Measurements from ENCODE around the gene PLSCR1. TPM values are rescaled to one million over a fixed set of nuclear protein-coding genes. Genes with fewer than 3 reads are reported as not detected.

Gene PLSCR1, protein sequence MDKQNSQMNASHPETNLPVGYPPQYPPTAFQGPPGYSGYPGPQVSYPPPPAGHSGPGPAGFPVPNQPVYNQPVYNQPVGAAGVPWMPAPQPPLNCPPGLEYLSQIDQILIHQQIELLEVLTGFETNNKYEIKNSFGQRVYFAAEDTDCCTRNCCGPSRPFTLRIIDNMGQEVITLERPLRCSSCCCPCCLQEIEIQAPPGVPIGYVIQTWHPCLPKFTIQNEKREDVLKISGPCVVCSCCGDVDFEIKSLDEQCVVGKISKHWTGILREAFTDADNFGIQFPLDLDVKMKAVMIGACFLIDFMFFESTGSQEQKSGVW
- total RNA-seq: 84.2 and 87.2 TPM in 2 replicates

DNA sequence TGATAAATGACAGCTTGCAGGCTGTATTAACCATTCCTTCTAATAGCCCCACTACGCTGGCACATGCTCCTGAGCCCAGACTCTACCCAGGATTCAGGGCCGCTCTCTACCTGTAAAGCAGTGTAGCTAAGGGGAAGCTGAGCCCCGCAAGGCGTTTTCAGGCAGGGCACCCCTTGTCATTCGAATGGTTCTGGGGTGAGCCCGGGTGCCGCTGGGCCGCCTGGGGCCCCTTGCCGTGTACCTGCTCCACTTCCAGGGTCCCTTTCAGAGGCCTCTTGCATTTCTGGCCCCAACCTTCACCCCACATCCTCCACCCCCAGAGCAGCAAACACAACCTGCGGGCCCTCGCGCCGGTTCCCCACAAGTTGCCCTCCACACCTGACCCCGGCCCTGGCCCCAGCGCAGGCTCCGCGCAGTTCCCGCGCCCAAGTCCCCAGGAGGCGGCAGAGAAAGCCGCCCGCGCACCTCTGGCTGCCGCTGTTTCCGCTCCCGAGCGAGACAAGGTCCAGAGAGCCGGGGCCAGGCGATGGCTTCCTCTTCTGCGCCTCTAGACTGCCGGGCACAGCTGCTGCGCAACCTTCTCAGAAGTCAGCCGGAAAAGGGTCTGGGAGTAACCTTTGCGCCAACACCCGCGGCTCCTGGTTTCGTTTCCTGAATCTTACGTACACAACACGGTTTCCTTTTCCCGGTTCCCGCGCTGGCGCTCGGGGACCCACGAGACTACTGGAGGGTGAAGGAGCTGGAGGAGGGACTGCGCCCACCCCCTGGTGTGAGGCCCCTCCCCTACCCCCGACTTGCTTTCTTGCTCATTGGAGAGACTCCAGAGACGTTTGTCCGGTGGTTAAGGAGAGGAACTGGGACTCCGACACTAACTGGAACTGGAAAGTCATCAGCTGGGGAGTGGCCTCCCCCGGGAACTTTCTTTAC, at the start of gene PLSCR1:
PLSCR1 (minus strand) TSS at position 606 of the 927 bp plus-strand sequence. CDS start 8,055 bp downstream, outside the sequence.
- intact Hi-C loops (cut with micrococcal nuclease): loop anchor here (1.0 to 2.0 kb wide), 3 partner anchors 31 to 75 kb away; partner anchors contain the start of gene PLSCR2

DNA sequence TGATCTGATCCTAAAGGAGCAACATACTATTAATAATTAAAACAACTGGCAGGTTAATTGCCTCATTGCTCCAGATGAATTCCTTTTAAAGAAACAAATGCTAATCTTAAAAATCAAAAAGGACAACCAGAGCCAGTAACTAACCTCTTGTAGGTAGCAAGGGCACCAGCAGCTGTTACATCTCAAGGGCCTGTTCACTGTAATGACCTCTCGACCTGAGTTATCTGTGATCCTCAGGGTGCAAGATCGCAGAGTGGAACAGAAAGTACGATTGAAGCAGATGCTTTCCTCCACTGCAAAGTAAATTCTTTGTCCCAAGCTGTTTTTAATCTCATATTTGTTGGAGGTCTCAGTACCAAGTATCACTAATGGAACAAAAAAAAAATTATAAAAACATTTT, 49.4 kb upstream of the PLSCR1 start:
- intact Hi-C loops (cut with micrococcal nuclease): loop anchor here (5.0 kb wide), 1 partner anchor 526 kb away; no protein-coding TSS in a partner anchor

DNA sequence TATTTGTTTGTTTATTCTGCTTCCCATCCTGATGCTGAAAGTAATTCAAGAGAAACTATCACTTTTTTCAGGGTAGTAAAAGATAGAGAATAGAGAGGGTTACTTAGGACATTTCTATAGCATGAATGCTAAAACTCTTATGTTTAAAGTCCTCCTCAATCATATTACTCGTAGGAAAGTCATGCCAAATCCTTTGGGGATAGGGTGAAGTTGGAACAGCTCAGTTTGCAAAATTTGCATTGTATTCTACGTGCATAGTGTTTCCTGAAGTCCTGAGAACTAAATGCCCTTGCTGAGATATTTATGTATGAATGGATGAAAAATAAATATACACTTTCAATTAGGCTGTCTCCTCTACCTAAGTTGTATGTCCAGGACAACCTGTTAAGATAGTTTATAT, 46.1 kb upstream of the PLSCR1 start:
- intact Hi-C loops (cut with micrococcal nuclease): loop anchor here (1.0 to 5.0 kb wide), 2 partner anchors 51 to 523 kb away; no protein-coding TSS in a partner anchor

GRCh38 chr3:146589899-146590508, 45.6 kb upstream of the PLSCR1 start:
- intact Hi-C loops (cut with micrococcal nuclease): loop anchor here (1.0 to 5.0 kb wide), 2 partner anchors 51 to 523 kb away; no protein-coding TSS in a partner anchor

- intact Hi-C loops (cut with micrococcal nuclease): no loop called here
Observed at GRCh38 chr3:146585156-146585555, 40.7 kb upstream of the PLSCR1 start.

DNA sequence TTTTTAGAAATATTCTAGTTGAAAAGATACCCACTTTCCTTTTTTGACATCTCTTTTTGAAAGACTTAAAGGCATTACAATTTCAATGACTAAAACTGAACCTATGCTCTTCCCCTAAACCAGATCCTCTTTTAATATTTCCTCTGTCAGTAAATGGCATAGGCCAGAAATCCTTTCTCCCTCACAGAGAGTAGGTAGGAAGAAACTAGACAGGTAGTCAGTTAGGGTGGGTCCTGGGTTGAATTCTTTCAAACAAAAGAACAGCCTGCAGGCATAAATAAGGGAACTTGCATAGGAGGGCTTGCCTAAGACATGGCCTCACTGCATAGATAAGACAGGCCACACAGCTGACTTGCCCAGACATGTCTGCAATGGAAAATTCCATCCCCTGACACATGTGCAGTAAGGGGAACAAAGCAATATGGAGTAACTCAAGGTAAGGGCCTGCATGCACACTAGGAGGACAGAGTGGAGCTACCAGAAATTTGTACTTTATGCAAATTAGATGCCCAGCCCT, 37.6 kb upstream of the PLSCR1 start:
- intact Hi-C loops (cut with micrococcal nuclease): no loop called here

DNA sequence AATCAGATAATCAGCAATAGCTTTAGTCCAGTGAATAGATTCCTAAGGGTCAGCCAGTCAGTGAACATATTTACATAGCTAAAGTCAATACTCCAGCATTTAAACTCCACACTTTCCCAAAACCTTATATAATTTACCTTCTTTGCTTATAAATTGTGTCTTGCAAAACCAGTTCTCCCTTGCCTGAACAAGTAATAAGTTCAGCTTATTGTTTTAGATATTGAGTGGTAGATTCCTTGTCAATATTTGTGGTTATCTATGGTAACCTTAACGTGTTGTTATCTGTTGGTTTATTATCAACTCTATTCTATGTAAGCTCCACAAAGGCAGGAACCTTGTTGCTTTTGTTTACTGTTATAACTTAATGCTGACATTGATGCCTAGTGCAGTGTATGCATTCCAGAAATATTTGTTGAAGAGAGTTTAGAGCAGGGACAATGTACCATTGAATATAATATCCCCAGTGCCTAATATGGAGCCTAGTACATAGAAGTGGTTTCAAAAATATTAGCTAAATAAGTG, 36.7 kb upstream of the PLSCR1 start:
- intact Hi-C loops (cut with micrococcal nuclease): no loop called here

DNA sequence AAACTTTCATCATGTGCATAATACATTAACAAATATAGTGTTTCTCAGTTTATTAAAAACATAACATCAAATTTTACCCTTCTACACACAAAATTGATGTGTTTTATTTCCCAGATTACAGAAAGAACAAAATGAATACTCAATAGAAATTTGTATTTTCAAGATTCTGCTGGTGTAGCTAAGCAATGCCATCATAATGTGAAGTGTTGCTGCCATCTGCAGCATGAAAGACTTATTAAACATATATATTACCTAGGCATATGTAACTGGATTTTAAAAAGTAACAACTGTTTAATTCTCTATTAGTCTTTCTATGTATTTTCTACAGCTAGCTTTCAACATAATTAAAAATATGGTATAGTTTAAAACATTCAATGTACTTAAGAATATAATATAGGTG, 33.3 kb upstream of the PLSCR1 start:
- intact Hi-C loops (cut with micrococcal nuclease): loop anchor here (1.0 to 10.0 kb wide), 4 partner anchors 243 to 510 kb away; no protein-coding TSS in a partner anchor

DNA sequence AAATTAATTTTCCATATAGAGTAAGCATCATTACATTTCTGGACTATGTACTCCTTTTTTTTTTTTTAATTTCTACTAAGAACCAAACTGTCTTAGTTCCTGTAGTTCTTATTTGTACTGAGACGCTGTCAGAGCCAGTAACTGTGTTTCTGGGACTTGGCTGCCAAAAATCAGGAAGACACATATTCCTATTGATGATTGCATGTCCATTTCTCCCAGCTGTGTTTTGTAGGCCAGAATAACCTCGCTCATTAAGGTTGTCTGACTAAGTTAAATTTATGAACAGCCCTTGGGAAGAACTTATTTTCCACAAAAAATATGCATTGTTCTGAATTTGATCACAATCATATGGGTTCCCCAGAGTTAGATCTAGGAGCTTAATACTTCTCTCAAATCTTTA, 31.2 kb upstream of the PLSCR1 start:
- intact Hi-C loops (cut with micrococcal nuclease): loop anchor here (5.0 to 10.0 kb wide), 2 partner anchors 241 to 508 kb away; no protein-coding TSS in a partner anchor

DNA sequence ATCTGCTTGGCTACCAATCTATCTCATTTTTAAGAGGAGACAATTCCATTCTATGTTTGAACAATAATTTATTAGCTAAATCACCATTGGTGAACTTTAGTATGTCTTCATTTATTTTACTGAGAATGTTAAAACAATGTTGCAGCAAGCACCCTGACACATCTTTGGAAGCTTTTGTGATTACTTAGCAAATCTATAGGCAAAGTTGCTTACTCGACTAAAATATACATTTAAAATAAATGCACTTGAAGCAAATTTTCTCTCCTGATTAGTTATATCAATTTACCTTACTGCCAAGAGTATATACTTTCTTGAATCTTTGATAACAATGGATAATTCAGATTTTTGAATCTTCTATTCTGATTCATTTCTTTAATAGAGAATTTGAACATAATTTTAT, 29.8 kb upstream of the PLSCR1 start:
- intact Hi-C loops (cut with micrococcal nuclease): loop anchor here (10.0 kb wide), 1 partner anchor 239 kb away; no protein-coding TSS in a partner anchor

DNA sequence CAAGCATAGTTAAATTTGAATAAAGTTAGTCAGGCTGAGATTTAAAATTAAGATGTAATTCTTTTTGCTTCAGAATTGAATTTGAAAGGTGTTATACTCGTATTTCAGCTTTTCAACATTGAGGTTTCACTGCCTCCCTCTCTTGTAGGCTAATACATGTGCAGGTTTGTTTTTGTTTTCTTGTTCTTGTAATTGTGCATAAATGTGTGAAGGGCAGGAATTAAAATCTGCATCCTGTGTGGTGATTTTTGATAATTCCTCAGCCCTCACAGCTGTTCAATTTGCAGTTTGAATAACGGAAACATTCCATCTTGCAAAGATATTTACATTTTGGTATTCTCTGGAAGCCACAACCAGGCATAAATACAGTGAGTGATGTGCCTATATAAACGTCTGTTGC, 24.9 kb upstream of the PLSCR1 start:
- intact Hi-C loops (cut with micrococcal nuclease): no loop called here

DNA sequence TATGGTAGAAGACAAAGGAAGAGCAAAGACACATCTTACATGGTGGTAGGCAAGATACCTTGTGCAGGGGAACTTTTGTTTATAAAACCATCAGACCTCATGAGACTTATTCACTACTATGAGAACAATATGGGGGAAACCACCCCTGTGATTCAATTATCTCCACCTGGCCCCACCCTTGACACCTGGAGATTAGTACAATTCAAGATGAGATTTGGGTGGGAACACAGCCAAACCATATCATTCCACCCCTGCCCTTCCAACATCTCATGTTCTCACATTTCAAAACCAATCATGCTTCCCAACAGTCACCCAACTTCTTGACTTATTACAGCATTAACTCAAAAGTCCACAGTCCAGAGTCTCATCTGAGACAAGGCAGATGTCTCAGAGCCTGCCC, 21.7 kb upstream of the PLSCR1 start:
- intact Hi-C loops (cut with micrococcal nuclease): no loop called here

GRCh38 chr3:146561879-146562278, 17.5 kb upstream of the PLSCR1 start:
- intact Hi-C loops (cut with micrococcal nuclease): no loop called here

- intact Hi-C loops (cut with micrococcal nuclease): no loop called here
Observed at GRCh38 chr3:146561463-146561862, 17.1 kb upstream of the PLSCR1 start.

GRCh38 chr3:146560678-146561077, 16.3 kb upstream of the PLSCR1 start:
- intact Hi-C loops (cut with micrococcal nuclease): no loop called here

- intact Hi-C loops (cut with micrococcal nuclease): no loop called here
Observed at GRCh38 chr3:146559388-146559787, 15.0 kb upstream of the PLSCR1 start.

DNA sequence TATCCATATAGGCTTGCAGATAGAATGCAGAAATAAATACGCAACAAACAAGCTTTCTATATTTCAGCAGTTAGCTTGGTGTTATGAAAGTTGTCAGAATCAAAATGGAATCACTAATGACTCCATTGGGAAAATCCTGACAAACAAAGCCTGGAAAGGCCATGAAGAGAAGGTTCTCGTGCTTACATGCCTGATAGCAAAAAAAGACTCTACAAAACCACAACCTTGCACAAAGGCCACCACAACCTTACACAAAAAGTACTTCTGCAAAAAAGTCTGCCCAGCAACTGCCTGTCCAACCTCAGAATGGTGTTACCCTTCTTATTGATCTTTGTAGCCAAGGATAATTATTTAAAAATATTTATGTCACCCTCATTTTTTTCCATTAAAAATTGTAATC, 14.4 kb upstream of the PLSCR1 start:
- intact Hi-C loops (cut with micrococcal nuclease): no loop called here

DNA sequence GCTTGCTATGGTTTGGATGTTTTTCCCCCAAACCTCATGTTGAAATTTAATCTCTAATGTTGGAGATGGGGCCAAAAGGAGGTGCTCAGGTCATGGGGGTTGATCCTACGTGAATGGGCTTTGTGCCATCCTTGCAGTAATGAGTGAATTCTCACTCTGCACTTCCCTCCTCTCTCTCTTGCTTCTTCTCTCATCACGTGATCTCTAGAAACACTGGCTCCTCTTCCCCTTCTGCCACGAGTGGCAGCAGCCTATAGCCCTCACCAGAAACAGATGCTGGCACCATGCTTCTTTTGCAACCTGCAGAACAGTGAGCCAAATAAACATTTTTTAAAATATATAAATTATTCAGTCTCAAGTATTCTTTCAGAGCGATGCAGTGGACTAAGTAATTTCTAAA, 13.3 kb upstream of the PLSCR1 start:
- intact Hi-C loops (cut with micrococcal nuclease): no loop called here

DNA sequence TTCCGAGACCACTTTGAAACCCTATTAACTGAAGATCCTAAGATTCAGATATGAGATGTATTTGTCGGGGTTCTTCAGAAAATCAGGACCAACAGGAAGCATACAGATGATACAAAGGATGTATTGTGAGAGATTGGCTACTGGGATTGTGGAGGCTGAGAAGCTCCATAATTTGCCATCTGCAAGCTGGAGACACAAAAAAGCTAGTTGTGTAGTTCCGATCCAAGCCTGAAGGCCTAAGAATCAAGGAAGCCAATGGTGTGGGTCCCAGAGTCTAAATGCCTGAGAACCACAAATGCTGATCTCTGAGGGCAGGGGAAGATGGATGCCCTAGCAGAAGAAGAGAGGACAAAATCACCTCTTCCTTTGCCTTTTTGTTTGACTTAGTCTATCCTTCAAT, 10.9 kb upstream of the PLSCR1 start:
- intact Hi-C loops (cut with micrococcal nuclease): no loop called here

- intact Hi-C loops (cut with micrococcal nuclease): no loop called here
Observed at GRCh38 chr3:146554151-146554760, 9.8 kb upstream of the PLSCR1 start.

Measured in T-helper 2 cell treated with Interferon-gamma antibody and Interleukin-4, amounts not matched to agents 100 ng/mL and 5 ng/mL, for 36 hours (primary cell).